ENCODE results near the gene OMP. TPM values are rescaled to one million over a fixed set of nuclear protein-coding genes. Genes with fewer than 3 reads are reported as not detected.

Gene OMP
- total RNA-seq, 4 donors from 2014 or later, result 1.0 to 2.1 TPM; not detected in 2

GRCh38 chr11:77141475-77141874, 38.8 kb downstream of the OMP start:
- H3K4me3 ChIP-seq, result no peak overlapping the region
- no peaks in the 10 kb centered on the region for H3K9me3 ChIP-seq
- intact Hi-C loops (cut with DNase I; ENCODE audit: low total_unique reads), result no loop called here
- DNase-seq, result no peak
- TF ChIP-seq CTCF (IDR thresholded peaks at IDR 0.05) (no peak), POLR2A (IDR thresholded peaks at IDR 0.05) (no peak)
- peaks cover 0 to 4% of the 10 kb centered on the region in 2 donors for H3K4me1 ChIP-seq
- H3K27ac ChIP-seq, result no peak overlapping the region
- H3K27me3 ChIP-seq, result no peaks in the 10 kb centered on the region
- H3K36me3 ChIP-seq, result no peaks in the 10 kb centered on the region

- TF ChIP-seq CTCF (IDR thresholded peaks at IDR 0.05) (no peak), POLR2A (IDR thresholded peaks at IDR 0.05) (no peak)
- Histone ChIP-seq H3K4me3 (no peak overlapping the region), H3K27me3 (no peaks in the 10 kb centered on the region), H3K36me3 (no peaks in the 10 kb centered on the region), H3K4me1 (peaks cover 0 to 4% of the 10 kb centered on the region in 2 donors), H3K9me3 (no peaks in the 10 kb centered on the region), H3K27ac (no peak overlapping the region)
- intact Hi-C loops (cut with DNase I; ENCODE audit: low total_unique reads), result no loop called here
- DNase-seq, result no peak
Measured at GRCh38 chr11:77142091-77142975, 39.7 kb downstream of the OMP start.

GRCh38 chr11:77143405-77144020, 40.9 kb downstream of the OMP start:
- intact Hi-C loops (cut with DNase I; ENCODE audit: low total_unique reads), result no loop called here
- no peak overlapping the region for H3K4me3 ChIP-seq
- no peak for DNase-seq
- no peaks in the 10 kb centered on the region for H3K27me3 ChIP-seq
- TF ChIP-seq CTCF (IDR thresholded peaks at IDR 0.05) (no peak), POLR2A (IDR thresholded peaks at IDR 0.05) (no peak)
- no peaks in the 10 kb centered on the region for H3K4me1 ChIP-seq
- H3K27ac ChIP-seq, result no peak overlapping the region
- no peaks in the 10 kb centered on the region for H3K9me3 ChIP-seq
- no peaks in the 10 kb centered on the region for H3K36me3 ChIP-seq

GRCh38 chr11:77144196-77144856, 41.7 kb downstream of the OMP start:
- H3K27ac ChIP-seq, result no peak overlapping the region
- no peaks in the 10 kb centered on the region for H3K27me3 ChIP-seq
- no peaks in the 10 kb centered on the region for H3K4me1 ChIP-seq
- intact Hi-C loops (cut with DNase I; ENCODE audit: low total_unique reads), result no loop called here
- no peak overlapping the region for H3K4me3 ChIP-seq
- H3K36me3 ChIP-seq, result no peaks in the 10 kb centered on the region
- no peaks in the 10 kb centered on the region for H3K9me3 ChIP-seq
- no peak for DNase-seq
- TF ChIP-seq POLR2A (IDR thresholded peaks at IDR 0.05) (no peak), CTCF (IDR thresholded peaks at IDR 0.05) (no peak)

Data from uterus (tissue), 4 donors.